ENCODE measurements around the gene AJUBA.

DNA sequence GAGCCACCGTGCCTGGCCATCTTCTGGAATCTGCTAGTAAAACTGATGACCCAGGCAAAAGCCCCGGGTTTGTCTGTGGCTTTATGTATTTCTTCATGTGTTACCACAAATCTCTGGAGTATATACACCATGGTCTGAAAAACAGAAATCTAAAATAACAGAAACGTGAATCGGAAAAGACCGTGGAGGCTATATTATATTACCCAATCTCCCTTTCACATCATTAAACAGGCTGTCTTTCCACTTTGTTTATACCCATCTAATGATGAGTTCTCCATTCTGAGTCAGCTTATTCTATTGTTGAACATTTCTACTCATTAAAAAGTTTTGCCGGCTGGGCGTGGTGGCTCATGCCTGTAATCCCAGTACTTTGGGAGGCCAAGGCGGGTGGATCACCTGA, 9.5 kb upstream of the AJUBA start:
- TF ChIP-seq POLR2A (IDR thresholded peaks at IDR 0.05) (no peak), POLR2AphosphoS5 (IDR thresholded peaks at IDR 0.05) (no peak)
- TF ChIP-seq, protein P1, sequence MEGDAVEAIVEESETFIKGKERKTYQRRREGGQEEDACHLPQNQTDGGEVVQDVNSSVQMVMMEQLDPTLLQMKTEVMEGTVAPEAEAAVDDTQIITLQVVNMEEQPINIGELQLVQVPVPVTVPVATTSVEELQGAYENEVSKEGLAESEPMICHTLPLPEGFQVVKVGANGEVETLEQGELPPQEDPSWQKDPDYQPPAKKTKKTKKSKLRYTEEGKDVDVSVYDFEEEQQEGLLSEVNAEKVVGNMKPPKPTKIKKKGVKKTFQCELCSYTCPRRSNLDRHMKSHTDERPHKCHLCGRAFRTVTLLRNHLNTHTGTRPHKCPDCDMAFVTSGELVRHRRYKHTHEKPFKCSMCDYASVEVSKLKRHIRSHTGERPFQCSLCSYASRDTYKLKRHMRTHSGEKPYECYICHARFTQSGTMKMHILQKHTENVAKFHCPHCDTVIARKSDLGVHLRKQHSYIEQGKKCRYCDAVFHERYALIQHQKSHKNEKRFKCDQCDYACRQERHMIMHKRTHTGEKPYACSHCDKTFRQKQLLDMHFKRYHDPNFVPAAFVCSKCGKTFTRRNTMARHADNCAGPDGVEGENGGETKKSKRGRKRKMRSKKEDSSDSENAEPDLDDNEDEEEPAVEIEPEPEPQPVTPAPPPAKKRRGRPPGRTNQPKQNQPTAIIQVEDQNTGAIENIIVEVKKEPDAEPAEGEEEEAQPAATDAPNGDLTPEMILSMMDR (IDR thresholded peaks at IDR 0.05) = no peak

Measured in prostate gland (tissue), 2 donors.